GM12873 (cell line): ENCODE measurements around the gene RASGRP4.

Experiments used
- CTCF ChIP-seq: IDR thresholded peaks from 2 replicates; pipeline ENCODE4 v1.5.1; 2012; ENCODE audit warnings: low read depth, mild to moderate bottlenecking, moderate library complexity, low read length, control low read depth; ENCODE audit not compliant: insufficient read depth; ENCODE audit errors: missing control alignments

Gene RASGRP4

GRCh38 chr19:38425810-38426466 is at the start of gene RASGRP4:
TSS of gene RASGRP4 (minus strand) at chr19:38426219. CDS start at chr19:38426091, 128 bp downstream.
- TF ChIP-seq CTCF = no peak

- TF ChIP-seq CTCF = no peak
Observed at GRCh38 chr19:38475176-38475575, 49.2 kb upstream of the RASGRP4 start.

- no peak for TF ChIP-seq CTCF
Observed at GRCh38 chr19:38473201-38473600, 47.2 kb upstream of the RASGRP4 start.

GRCh38 chr19:38470788-38471480 is 44.9 kb upstream of the RASGRP4 start:
- no peak for TF ChIP-seq CTCF

- no peak for TF ChIP-seq CTCF
Observed at GRCh38 chr19:38469151-38469550, 43.1 kb upstream of the RASGRP4 start.

- no peak for TF ChIP-seq CTCF
Observed at GRCh38 chr19:38467541-38468525, 41.8 kb upstream of the RASGRP4 start.

- TF ChIP-seq CTCF = no peak
Observed at GRCh38 chr19:38466050-38466449, 40.0 kb upstream of the RASGRP4 start.
